H9 (cell line): ENCODE results near the gene DCST2. TPM values are rescaled to one million over a fixed set of nuclear protein-coding genes. Genes with fewer than 3 reads are reported as not detected.
A peak's percentile ranks its signal among the peaks of the same experiment; 100 is the strongest.
"Not testable (repeated sequence)": the region's sequence is repeated elsewhere in the genome, so short reads cannot be mapped to it uniquely, and the experiment has no call there.

Experiments
- DNase-seq: peaks from one replicate; pipeline ENCODE4 v3.0.0-alpha.2; 2017
- H2AFZ ChIP-seq: one replicate; pipeline ENCODE4 v1.6.1; 2013; ENCODE audit warnings: mild to moderate bottlenecking, low read length, control low read depth, moderate library complexity
- H2AK5ac ChIP-seq: 2 replicates; pipeline ENCODE4 v1.6.1; 2013; ENCODE audit warnings: low read length, control low read depth, mixed read lengths; ENCODE audit not compliant: insufficient read length
- H2BK120ac ChIP-seq: one replicate; pipeline ENCODE4 v1.6.1; 2013; ENCODE audit warnings: low read depth, mild to moderate bottlenecking, low read length, control low read depth, inconsistent platforms; ENCODE audit not compliant: poor library complexity, severe bottlenecking
- H2BK12ac ChIP-seq: 2 replicates; pipeline ENCODE4 v1.6.1; 2013; ENCODE audit warnings: low read length, control low read depth, mixed read lengths, low read depth; ENCODE audit not compliant: insufficient read length
- H2BK15ac ChIP-seq: 2 replicates; pipeline ENCODE4 v1.6.1; 2013; ENCODE audit warnings: low read depth, low read length, control low read depth
- H2BK20ac ChIP-seq: one replicate; pipeline ENCODE4 v1.6.1; 2013; ENCODE audit warnings: low read depth, mild to moderate bottlenecking, low read length, control low read depth, inconsistent platforms; ENCODE audit not compliant: poor library complexity, severe bottlenecking
- H2BK5ac ChIP-seq: 2 replicates; pipeline ENCODE4 v1.6.1; 2013; ENCODE audit warnings: low read length, control low read depth, mixed read lengths; ENCODE audit not compliant: insufficient read length
- H3K14ac ChIP-seq: 2 replicates; pipeline ENCODE4 v1.6.1; 2013; ENCODE audit warnings: low read length, control low read depth; ENCODE audit not compliant: insufficient read depth
- H3K18ac ChIP-seq: 2 replicates; pipeline ENCODE4 v1.6.1; 2013; ENCODE audit warnings: low read depth, mild to moderate bottlenecking, mixed read lengths, low read length, control low read depth; ENCODE audit not compliant: insufficient read length
- H3K23ac ChIP-seq: 2 replicates; pipeline ENCODE4 v1.6.1; 2013; ENCODE audit warnings: low read length, control low read depth, mixed read lengths, low read depth; ENCODE audit not compliant: insufficient read length
- H3K23me2 ChIP-seq: 2 replicates; pipeline ENCODE4 v1.6.1; 2013; ENCODE audit warnings: low read depth, mild to moderate bottlenecking, mixed read lengths, low read length, control low read depth; ENCODE audit not compliant: insufficient read length, poor library complexity, severe bottlenecking
- H3K27ac ChIP-seq: 2 replicates; pipeline ENCODE4 v1.5.1; 2013; ENCODE audit warnings: low read length, control low read depth, mixed read lengths, low read depth; ENCODE audit not compliant: insufficient read length
- H3K27me3 ChIP-seq: 2 replicates; pipeline ENCODE4 v1.6.1; 2013; ENCODE audit warnings: low read length, control low read depth, inconsistent platforms; ENCODE audit not compliant: insufficient read depth
- H3K4ac ChIP-seq: 2 replicates; pipeline ENCODE4 v1.6.1; 2013; ENCODE audit warnings: low read depth, mild to moderate bottlenecking, control low read depth, inconsistent platforms, low read length, moderate library complexity
- H3K4me1 ChIP-seq: 2 replicates; pipeline ENCODE4 v1.6.1; 2013; ENCODE audit warnings: low read length, control low read depth, inconsistent platforms; ENCODE audit not compliant: insufficient read depth
- H3K4me2 ChIP-seq: 2 replicates; pipeline ENCODE4 v1.6.1; 2013; ENCODE audit warnings: low read length, control low read depth, mixed read lengths; ENCODE audit not compliant: insufficient read length, insufficient read depth
- H3K56ac ChIP-seq: 2 replicates; pipeline ENCODE4 v1.6.1; 2013; ENCODE audit warnings: low read depth, mild to moderate bottlenecking, mixed read lengths, low read length, control low read depth; ENCODE audit not compliant: insufficient read length
- H3K79me1 ChIP-seq: 2 replicates; pipeline ENCODE4 v1.6.1; 2013; ENCODE audit warnings: low read depth, mild to moderate bottlenecking, moderate library complexity, low read length, control low read depth, inconsistent platforms; ENCODE audit not compliant: insufficient read depth, poor library complexity, severe bottlenecking
- H3K79me2 ChIP-seq: 2 replicates; pipeline ENCODE4 v1.6.1; 2013; ENCODE audit warnings: low read length, control low read depth, inconsistent platforms; ENCODE audit not compliant: insufficient read depth
- H3K9ac ChIP-seq: 2 replicates; pipeline ENCODE4 v1.6.1; 2013; ENCODE audit warnings: low read length, control low read depth, mixed read lengths; ENCODE audit not compliant: insufficient read length; ENCODE audit errors: extremely low read depth
- H3K9me3 ChIP-seq: one replicate; pipeline ENCODE4 v1.6.1; 2013; ENCODE audit warnings: low read depth, low read length, inconsistent platforms; ENCODE audit not compliant: control insufficient read depth
- H3T11ph ChIP-seq: one replicate; pipeline ENCODE4 v1.6.1; 2013; ENCODE audit warnings: mild to moderate bottlenecking, low read length, control low read depth, inconsistent platforms
- H4K20me1 ChIP-seq: one replicate; pipeline ENCODE4 v1.6.1; 2013; ENCODE audit not compliant: control insufficient read depth, insufficient read length, insufficient read depth
- H4K5ac ChIP-seq: 2 replicates; pipeline ENCODE4 v1.6.1; 2013; ENCODE audit warnings: low read depth, mild to moderate bottlenecking, mixed read lengths, low read length, control low read depth; ENCODE audit not compliant: insufficient read length
- H4K8ac ChIP-seq: replicated peaks from 2 replicates; pipeline ENCODE4 v1.6.1; 2013; ENCODE audit warnings: low read length, control low read depth, mixed read lengths, low read depth; ENCODE audit not compliant: insufficient read length
- H4K91ac ChIP-seq: 2 replicates; pipeline ENCODE4 v1.6.1; 2013; ENCODE audit warnings: low read depth, mild to moderate bottlenecking, moderate library complexity, mixed read lengths, low read length, control low read depth; ENCODE audit not compliant: insufficient read length
- H3K27ac Mint-ChIP-seq, 3 experiments: 2 replicates in 2 of 3; 3 replicates in 1 of 3; pipeline ENCODE4 v1.8.0; 2020 to 2021; ENCODE audit warnings: mixed read lengths in 3 of 3, mild to moderate bottlenecking in 1 of 3, moderate library complexity in 1 of 3
- H3K27me3 Mint-ChIP-seq: 2 replicates; pipeline ENCODE4 v1.8.0; 2021; ENCODE audit warnings: low read depth, mild to moderate bottlenecking, moderate library complexity, mixed read lengths
- H3K36me3 Mint-ChIP-seq, 3 experiments: 2 replicates in 2 of 3; 3 replicates in 1 of 3; pipeline ENCODE4 v1.8.0; 2020 to 2021; ENCODE audit warnings: low read depth in 3 of 3, mixed read lengths in 3 of 3; ENCODE audit not compliant: insufficient read depth in 1 of 3
- H3K4me1 Mint-ChIP-seq, 2 experiments: 2 replicates each; pipeline ENCODE4 v1.8.0; 2020; ENCODE audit warnings: mixed read lengths in 2 of 2
- H3K4me3 Mint-ChIP-seq, 2 experiments: 2 replicates in 1 of 2; 3 replicates in 1 of 2; pipeline ENCODE4 v1.8.0; 2020 to 2021; ENCODE audit warnings: mild to moderate bottlenecking in 2 of 2, mixed read lengths in 2 of 2, moderate library complexity in 1 of 2
- H3K9me3 Mint-ChIP-seq, 2 experiments: 2 replicates in 1 of 2; 3 replicates in 1 of 2; pipeline ENCODE4 v1.8.0; 2020; ENCODE audit warnings: mild to moderate bottlenecking in 2 of 2, mixed read lengths in 2 of 2, moderate library complexity in 1 of 2
- WGBS: extraction: QIAGEN DNeasy Blood & Tissue Kit; methylation state at CpG from one replicate; pipeline ENCODE4 v1.1.7; 2013; ENCODE audit warnings: missing lambda C conversion rate, low lambda C conversion rate, mixed read lengths; ENCODE audit not compliant: insufficient read length; ENCODE audit errors: extremely low coverage; 5-methylcytosine and 5-hydroxymethylcytosine counted together
- total RNA-seq: library from RNA; stranded (reverse); gene quantifications from 2 replicates; pipeline ENCODE4 v1.2.1, GENCODE V29; 2021
- TF ChIP-seq, protein P1 (sequence below): fragments of 200-600 bp; sonication (generic); conservative IDR thresholded peaks from 3 replicates; pipeline ENCODE4 v1.8.0; 2021; ENCODE audit warnings: antibody characterized with exemption, mild to moderate bottlenecking

DCST2 gene
- total RNA-seq, 1 experiment from 2014 or later = 0.35 TPM

DNA sequence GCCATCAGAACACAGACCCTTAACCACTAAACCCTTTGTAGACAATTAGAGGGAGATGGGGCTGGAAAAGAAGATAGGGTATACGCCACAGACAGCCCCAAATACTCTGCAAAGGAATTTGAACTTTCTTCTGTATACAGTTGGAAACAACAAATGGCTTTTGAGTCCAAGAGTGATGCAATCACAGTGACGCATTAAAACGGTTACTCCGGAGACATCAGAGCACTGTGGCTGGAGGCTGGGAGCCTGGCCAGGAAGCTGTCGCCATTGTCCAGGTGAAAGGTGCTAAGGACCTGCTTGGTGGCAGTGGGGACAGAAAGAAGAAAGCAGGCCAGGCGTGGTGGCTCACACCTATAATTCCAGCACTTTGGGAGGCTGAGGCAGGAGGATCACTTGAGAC, 46.3 kb downstream of the DCST2 start:
- H4K5ac ChIP-seq = no peak overlapping the region

DNA sequence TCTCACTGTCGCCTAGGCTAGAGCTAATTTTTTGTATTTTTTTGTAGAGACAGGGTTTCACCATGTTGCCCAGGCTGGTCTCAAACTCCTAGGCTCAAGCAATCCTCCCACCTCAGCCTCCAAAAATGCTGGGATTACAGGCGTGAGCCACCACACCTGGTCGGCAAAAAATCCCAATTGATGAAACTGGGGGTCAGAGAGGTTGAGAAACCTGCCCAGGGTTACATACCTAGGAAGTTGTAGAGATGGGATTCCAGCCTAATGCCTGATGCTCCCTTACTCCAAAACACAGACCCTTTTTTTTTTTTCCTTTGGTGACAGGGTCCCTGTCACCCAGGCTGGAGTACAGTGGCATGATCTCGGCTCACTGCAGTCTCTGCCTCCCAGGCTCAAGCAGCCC, 46.8 kb downstream of the DCST2 start:
- not testable (repeated sequence) for H3K4me2 ChIP-seq, H3K4ac ChIP-seq, H3K27me3 Mint-ChIP-seq, H3K27me3 ChIP-seq, H3K18ac ChIP-seq, H3K4me1 ChIP-seq, H3K79me1 ChIP-seq, H4K20me1 ChIP-seq, H3K56ac ChIP-seq, H3K9me3 ChIP-seq, H3T11ph ChIP-seq, H2BK12ac ChIP-seq, H3K79me2 ChIP-seq, H2BK5ac ChIP-seq, H2BK120ac ChIP-seq, DNase-seq, H2BK20ac ChIP-seq, H3K23ac ChIP-seq, H3K9me3 Mint-ChIP-seq, H2BK15ac ChIP-seq, H3K23me2 ChIP-seq, H4K8ac ChIP-seq, H3K9ac ChIP-seq, H2AK5ac ChIP-seq, H3K27ac Mint-ChIP-seq, H4K91ac ChIP-seq, H2AFZ ChIP-seq, H3K27ac ChIP-seq, H4K5ac ChIP-seq, H3K4me3 Mint-ChIP-seq, H3K14ac ChIP-seq
- H3K36me3 Mint-ChIP-seq = peaks cover 36 to 61% (median 47%) of the 10 kb centered on the region in 3 experiments
- no CpG with 5 or more reads among the region's 4 CpGs for WGBS
- peaks cover 8 to 12% of the 10 kb centered on the region in 2 experiments; a peak in 3 of 4 replicates for H3K4me1 Mint-ChIP-seq

More for the DNA sequence above, 46.3 kb downstream of the DCST2 start:
- peaks cover 9% of the 10 kb centered on the region; the same call in 1 of the 2 replicates for H3K79me2 ChIP-seq
- peaks cover 8% of the 10 kb centered on the region for H3K23me2 ChIP-seq
- TF ChIP-seq, protein P1, sequence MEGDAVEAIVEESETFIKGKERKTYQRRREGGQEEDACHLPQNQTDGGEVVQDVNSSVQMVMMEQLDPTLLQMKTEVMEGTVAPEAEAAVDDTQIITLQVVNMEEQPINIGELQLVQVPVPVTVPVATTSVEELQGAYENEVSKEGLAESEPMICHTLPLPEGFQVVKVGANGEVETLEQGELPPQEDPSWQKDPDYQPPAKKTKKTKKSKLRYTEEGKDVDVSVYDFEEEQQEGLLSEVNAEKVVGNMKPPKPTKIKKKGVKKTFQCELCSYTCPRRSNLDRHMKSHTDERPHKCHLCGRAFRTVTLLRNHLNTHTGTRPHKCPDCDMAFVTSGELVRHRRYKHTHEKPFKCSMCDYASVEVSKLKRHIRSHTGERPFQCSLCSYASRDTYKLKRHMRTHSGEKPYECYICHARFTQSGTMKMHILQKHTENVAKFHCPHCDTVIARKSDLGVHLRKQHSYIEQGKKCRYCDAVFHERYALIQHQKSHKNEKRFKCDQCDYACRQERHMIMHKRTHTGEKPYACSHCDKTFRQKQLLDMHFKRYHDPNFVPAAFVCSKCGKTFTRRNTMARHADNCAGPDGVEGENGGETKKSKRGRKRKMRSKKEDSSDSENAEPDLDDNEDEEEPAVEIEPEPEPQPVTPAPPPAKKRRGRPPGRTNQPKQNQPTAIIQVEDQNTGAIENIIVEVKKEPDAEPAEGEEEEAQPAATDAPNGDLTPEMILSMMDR = no peak
- H3K4me2 ChIP-seq = no peak overlapping the region
- H2BK120ac ChIP-seq = no peak overlapping the region
- H3K9ac ChIP-seq = no peak overlapping the region
- no peak overlapping the region for H3K4ac ChIP-seq
- peaks cover 2% of the 10 kb centered on the region for H3K79me1 ChIP-seq
- no peak overlapping the region for H3T11ph ChIP-seq
- H3K14ac ChIP-seq = no peak overlapping the region
- no peak overlapping the region for H3K56ac ChIP-seq
- no peak overlapping the region for H2AFZ ChIP-seq
- H2BK5ac ChIP-seq = no peak overlapping the region
- H3K9me3 ChIP-seq = no peaks in the 10 kb centered on the region
- H2BK20ac ChIP-seq = no peak overlapping the region
- Mint-ChIP-seq H3K4me1 (peaks cover 8 to 12% of the 10 kb centered on the region in 2 experiments; a peak in 3 of 4 replicates), H3K4me3 (0 out of 5 replicates have a peak overlapping the region, but pooled peaks of 1 of the 2 experiments have one; percentile 42), H3K27me3 (no peaks in the 10 kb centered on the region), H3K9me3 (no peaks in the 10 kb centered on the region), H3K36me3 (peaks cover 36 to 61% (median 47%) of the 10 kb centered on the region in 3 experiments), H3K27ac (no peak overlapping the region)
- no peak overlapping the region for H4K8ac ChIP-seq
- no CpG with 5 or more reads among the region's 6 CpGs for WGBS
- no peak overlapping the region for H4K91ac ChIP-seq
- no peak for DNase-seq
- H4K20me1 ChIP-seq = no peaks in the 10 kb centered on the region
- no peak overlapping the region for H3K27ac ChIP-seq
- no peaks in the 10 kb centered on the region for H3K27me3 ChIP-seq
- H2AK5ac ChIP-seq = no peak overlapping the region
- H3K4me1 ChIP-seq = no peaks in the 10 kb centered on the region
- H2BK12ac ChIP-seq = no peak overlapping the region
- H3K23ac ChIP-seq = no peak overlapping the region
- no peak overlapping the region for H2BK15ac ChIP-seq
- no peak overlapping the region for H3K18ac ChIP-seq
